HG02981 (cell line): Measurements from ENCODE around the gene KLHDC8A.

Experiments used
- ATAC-seq: cut with Tn5 transposase; IDR thresholded peaks from one replicate; pipeline ENCODE4 v1.9.1; 2021; ENCODE audit warnings: mild to moderate bottlenecking, moderate library complexity; ENCODE audit not compliant: unreplicated experiment

The KLHDC8A gene

GRCh38 chr1:205345761-205346160 lies 11.0 kb downstream of the KLHDC8A start:
- no peak for ATAC-seq

- no peak for ATAC-seq
Observed at GRCh38 chr1:205344066-205344928, 12.4 kb downstream of the KLHDC8A start.

- ATAC-seq, result no peak
Observed at GRCh38 chr1:205343431-205344065, 13.2 kb downstream of the KLHDC8A start.

GRCh38 chr1:205342986-205343385 lies 13.7 kb downstream of the KLHDC8A start:
- ATAC-seq, result no peak

- no peak for ATAC-seq
Observed at GRCh38 chr1:205340676-205341075, 16.0 kb downstream of the KLHDC8A start.

GRCh38 chr1:205339717-205340116 lies 17.0 kb downstream of the KLHDC8A start:
- no peak for ATAC-seq

- ATAC-seq, result no peak
Observed at GRCh38 chr1:205339197-205339702, 17.5 kb downstream of the KLHDC8A start.

GRCh38 chr1:205338011-205338410 lies 18.7 kb downstream of the KLHDC8A start:
- no peak for ATAC-seq

- no peak for ATAC-seq
Observed at GRCh38 chr1:205337481-205337880, 19.2 kb downstream of the KLHDC8A start.

GRCh38 chr1:205335692-205336091 lies 21.0 kb downstream of the KLHDC8A start:
- ATAC-seq, result no peak

- ATAC-seq, result no peak
Observed at GRCh38 chr1:205332015-205332791, 24.5 kb downstream of the KLHDC8A start.

- no peak for ATAC-seq
Observed at GRCh38 chr1:205330150-205330549, 26.6 kb downstream of the KLHDC8A start.

GRCh38 chr1:205329719-205330118 lies 27.0 kb downstream of the KLHDC8A start:
- ATAC-seq, result no peak

GRCh38 chr1:205328476-205328875 lies 28.2 kb downstream of the KLHDC8A start:
- ATAC-seq, result no peak

GRCh38 chr1:205326812-205327466 lies 29.8 kb downstream of the KLHDC8A start:
- ATAC-seq, result no peak

- no peak for ATAC-seq
Observed at GRCh38 chr1:205325334-205325884, 31.3 kb downstream of the KLHDC8A start.

GRCh38 chr1:205324781-205325180 lies 31.9 kb downstream of the KLHDC8A start:
- ATAC-seq, result no peak

- no peak for ATAC-seq
Observed at GRCh38 chr1:205323794-205324193, 32.9 kb downstream of the KLHDC8A start.

- ATAC-seq, result no peak
Observed at GRCh38 chr1:205321959-205322283, 34.8 kb downstream of the KLHDC8A start.

GRCh38 chr1:205321162-205321958 lies 35.4 kb downstream of the KLHDC8A start, which contains the start of gene NUAK2:
Gene NUAK2 (minus strand): TSS chr1:205321745. CDS start chr1:205321628, 117 bp downstream.
- no peak for ATAC-seq
